ENCODE data around the gene CPSF3.

DNA sequence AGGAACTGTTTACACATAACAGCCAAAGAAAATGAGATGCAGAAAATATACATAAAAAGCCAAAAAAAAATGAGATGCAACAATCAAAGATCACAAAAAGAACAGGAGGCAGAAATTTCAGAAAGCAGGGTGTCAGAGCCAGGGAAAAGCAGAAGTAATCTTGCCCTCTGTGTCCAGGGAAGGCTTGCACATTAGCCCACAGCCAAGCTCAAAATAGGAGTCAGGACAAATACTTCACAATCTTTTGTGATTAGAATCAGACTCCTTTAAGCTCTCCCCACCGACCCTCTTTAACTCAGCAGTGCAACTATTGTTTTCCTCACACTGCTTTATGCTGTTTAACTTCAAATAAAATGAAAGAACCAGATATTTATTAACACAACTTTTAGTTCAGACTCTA lies 85.5 kb downstream of the CPSF3 start:
- TF ChIP-seq CHD4 (IDR thresholded peaks at IDR 0.05; ENCODE audit: borderline replicate concordance) (no peak), POLR2A (IDR thresholded peaks at IDR 0.05; ENCODE audit: low read length) (no peak), RFX5 (IDR thresholded peaks at IDR 0.05) (no peak), KDM5A (IDR thresholded peaks at IDR 0.05) (no peak), CHD2 (IDR thresholded peaks at IDR 0.05; ENCODE audit: low read length, partially characterized antibody) (no peak), CEBPB (IDR thresholded peaks at IDR 0.05) (no peak), HDAC2 (IDR thresholded peaks at IDR 0.05) (no peak), EP300 (IDR thresholded peaks at IDR 0.05) (no peak)
- TF ChIP-seq, protein P1, sequence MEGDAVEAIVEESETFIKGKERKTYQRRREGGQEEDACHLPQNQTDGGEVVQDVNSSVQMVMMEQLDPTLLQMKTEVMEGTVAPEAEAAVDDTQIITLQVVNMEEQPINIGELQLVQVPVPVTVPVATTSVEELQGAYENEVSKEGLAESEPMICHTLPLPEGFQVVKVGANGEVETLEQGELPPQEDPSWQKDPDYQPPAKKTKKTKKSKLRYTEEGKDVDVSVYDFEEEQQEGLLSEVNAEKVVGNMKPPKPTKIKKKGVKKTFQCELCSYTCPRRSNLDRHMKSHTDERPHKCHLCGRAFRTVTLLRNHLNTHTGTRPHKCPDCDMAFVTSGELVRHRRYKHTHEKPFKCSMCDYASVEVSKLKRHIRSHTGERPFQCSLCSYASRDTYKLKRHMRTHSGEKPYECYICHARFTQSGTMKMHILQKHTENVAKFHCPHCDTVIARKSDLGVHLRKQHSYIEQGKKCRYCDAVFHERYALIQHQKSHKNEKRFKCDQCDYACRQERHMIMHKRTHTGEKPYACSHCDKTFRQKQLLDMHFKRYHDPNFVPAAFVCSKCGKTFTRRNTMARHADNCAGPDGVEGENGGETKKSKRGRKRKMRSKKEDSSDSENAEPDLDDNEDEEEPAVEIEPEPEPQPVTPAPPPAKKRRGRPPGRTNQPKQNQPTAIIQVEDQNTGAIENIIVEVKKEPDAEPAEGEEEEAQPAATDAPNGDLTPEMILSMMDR (IDR thresholded peaks at IDR 0.05), result no peak
- TF ChIP-seq, protein P2, sequence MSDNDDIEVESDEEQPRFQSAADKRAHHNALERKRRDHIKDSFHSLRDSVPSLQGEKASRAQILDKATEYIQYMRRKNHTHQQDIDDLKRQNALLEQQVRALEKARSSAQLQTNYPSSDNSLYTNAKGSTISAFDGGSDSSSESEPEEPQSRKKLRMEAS (IDR thresholded peaks at IDR 0.05), result no peak
- TF ChIP-seq, protein P3, sequence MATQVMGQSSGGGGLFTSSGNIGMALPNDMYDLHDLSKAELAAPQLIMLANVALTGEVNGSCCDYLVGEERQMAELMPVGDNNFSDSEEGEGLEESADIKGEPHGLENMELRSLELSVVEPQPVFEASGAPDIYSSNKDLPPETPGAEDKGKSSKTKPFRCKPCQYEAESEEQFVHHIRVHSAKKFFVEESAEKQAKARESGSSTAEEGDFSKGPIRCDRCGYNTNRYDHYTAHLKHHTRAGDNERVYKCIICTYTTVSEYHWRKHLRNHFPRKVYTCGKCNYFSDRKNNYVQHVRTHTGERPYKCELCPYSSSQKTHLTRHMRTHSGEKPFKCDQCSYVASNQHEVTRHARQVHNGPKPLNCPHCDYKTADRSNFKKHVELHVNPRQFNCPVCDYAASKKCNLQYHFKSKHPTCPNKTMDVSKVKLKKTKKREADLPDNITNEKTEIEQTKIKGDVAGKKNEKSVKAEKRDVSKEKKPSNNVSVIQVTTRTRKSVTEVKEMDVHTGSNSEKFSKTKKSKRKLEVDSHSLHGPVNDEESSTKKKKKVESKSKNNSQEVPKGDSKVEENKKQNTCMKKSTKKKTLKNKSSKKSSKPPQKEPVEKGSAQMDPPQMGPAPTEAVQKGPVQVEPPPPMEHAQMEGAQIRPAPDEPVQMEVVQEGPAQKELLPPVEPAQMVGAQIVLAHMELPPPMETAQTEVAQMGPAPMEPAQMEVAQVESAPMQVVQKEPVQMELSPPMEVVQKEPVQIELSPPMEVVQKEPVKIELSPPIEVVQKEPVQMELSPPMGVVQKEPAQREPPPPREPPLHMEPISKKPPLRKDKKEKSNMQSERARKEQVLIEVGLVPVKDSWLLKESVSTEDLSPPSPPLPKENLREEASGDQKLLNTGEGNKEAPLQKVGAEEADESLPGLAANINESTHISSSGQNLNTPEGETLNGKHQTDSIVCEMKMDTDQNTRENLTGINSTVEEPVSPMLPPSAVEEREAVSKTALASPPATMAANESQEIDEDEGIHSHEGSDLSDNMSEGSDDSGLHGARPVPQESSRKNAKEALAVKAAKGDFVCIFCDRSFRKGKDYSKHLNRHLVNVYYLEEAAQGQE (IDR thresholded peaks at IDR 0.05), result no peak
- TF ChIP-seq, protein P4, sequence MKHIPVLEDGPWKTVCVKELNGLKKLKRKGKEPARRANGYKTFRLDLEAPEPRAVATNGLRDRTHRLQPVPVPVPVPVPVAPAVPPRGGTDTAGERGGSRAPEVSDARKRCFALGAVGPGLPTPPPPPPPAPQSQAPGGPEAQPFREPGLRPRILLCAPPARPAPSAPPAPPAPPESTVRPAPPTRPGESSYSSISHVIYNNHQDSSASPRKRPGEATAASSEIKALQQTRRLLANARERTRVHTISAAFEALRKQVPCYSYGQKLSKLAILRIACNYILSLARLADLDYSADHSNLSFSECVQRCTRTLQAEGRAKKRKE (CRISPR knock-in tag; IDR thresholded peaks at IDR 0.05; ENCODE audit: low read depth), result no peak

All from A549 (cell line).